ENCODE data around the gene SNAI3.

- TF ChIP-seq, protein P1, sequence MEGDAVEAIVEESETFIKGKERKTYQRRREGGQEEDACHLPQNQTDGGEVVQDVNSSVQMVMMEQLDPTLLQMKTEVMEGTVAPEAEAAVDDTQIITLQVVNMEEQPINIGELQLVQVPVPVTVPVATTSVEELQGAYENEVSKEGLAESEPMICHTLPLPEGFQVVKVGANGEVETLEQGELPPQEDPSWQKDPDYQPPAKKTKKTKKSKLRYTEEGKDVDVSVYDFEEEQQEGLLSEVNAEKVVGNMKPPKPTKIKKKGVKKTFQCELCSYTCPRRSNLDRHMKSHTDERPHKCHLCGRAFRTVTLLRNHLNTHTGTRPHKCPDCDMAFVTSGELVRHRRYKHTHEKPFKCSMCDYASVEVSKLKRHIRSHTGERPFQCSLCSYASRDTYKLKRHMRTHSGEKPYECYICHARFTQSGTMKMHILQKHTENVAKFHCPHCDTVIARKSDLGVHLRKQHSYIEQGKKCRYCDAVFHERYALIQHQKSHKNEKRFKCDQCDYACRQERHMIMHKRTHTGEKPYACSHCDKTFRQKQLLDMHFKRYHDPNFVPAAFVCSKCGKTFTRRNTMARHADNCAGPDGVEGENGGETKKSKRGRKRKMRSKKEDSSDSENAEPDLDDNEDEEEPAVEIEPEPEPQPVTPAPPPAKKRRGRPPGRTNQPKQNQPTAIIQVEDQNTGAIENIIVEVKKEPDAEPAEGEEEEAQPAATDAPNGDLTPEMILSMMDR (IDR thresholded peaks at IDR 0.05; ENCODE audit: poor library complexity, severe bottlenecking) = no peak
- TF ChIP-seq EP300 (conservative IDR thresholded peaks at IDR 0.05; ENCODE audit: poor library complexity, severe bottlenecking) (no peak), POLR2AphosphoS5 (IDR thresholded peaks at IDR 0.05) (no peak), TAF1 (IDR thresholded peaks at IDR 0.05; ENCODE audit: low read depth) (no peak), EZH2 (IDR thresholded peaks at IDR 0.05; ENCODE audit: borderline replicate concordance, insufficient read depth, low read length, poor library complexity, severe bottlenecking) (no peak), SMC3 (conservative IDR thresholded peaks at IDR 0.05; ENCODE audit: poor library complexity) (no peak), REST (IDR thresholded peaks at IDR 0.05; ENCODE audit: borderline replicate concordance) (no peak)
Observed at GRCh38 chr16:88735121-88735520, 48.8 kb upstream of the SNAI3 start.
